Caki2 (cell line): ENCODE measurements around the gene ALG2. TPM values are rescaled to one million over a fixed set of nuclear protein-coding genes. Genes with fewer than 3 reads are reported as not detected.
"Not testable (repeated sequence)": the region's sequence is repeated elsewhere in the genome, so short reads cannot be mapped to it uniquely, and the experiment has no call there.

Experiments
- DNase-seq: peaks from one replicate; pipeline ENCODE4 v3.0.0-alpha.2; 2015; ENCODE audit warnings: low read depth
- in situ Hi-C: cut with HindIII; loops from 2 replicates; pipeline ENCODE4 v1.10.0; 2016; ENCODE audit warnings: low sequenced_read_pairs, low pct_unique_long_range_greater_than_20kb, mixed read lengths
- total RNA-seq: library from RNA; depleted of rRNA; stranded (reverse); fragments of >200 nt; shearing (Covaris generic); gene quantifications from 2 replicates; pipeline ENCODE4 v1.2.3, GENCODE V29; 2014; ENCODE audit warnings: low replicate concordance

Gene ALG2
- total RNA-seq, 1 experiment from 2014 or later: 19.5 TPM

DNA sequence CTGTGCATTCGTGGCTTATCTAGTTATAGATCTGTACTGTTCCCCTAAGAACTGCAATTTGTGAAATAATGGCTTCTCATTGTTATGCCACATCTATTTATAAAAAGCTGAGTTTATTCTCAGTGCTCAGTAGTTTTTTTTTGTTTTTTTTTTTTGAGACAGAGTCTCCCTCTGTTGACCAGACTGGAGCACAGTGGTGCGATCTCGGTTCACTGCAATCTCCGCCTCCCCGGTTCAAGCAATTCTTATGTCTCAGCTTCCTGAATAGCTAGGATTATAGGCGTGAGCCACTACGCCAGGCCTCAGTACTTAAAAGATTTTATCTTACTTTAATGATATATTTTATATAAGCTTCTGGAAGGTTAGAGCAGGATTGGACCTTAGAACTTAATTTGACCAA, 19.4 kb upstream of the ALG2 start:
- DNase-seq: no peak
- in situ Hi-C loops: no loop called here

DNA sequence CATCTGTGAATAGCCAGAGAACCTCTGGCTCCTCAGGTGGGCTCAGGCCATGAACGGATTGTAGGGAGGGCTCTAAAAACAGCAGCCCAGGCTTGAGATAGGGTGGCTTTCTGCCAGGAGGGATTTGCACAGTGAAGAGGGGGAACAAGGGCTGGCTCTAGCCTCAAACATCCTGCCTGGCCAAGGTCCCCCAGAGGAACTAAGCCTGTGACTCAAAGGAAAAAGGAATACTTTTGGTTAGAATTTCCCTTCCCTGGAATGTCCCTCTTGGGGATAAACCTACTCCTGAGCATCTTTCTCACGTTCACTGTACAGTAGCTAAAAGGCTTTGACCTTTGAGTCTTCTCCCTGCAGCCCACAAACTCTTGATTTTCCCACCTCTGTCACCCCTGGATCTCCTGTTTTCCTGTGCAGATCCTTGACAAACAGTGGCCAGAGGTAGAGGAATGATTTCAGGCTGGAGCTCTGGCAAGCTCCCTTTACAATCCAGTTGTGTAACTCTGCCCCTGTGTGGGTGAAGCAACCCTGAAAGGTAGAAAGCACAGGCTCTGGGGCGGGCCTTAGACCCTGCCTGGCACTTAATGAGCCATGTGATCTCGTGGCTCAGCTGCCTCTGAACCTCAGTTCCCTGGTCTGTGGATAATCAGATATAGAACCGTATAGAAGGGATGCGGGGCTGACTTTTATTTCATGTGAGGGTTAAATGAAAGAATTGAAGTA, 17.8 kb upstream of the ALG2 start:
- in situ Hi-C loops: no loop called here
- DNase-seq: no peak

DNA sequence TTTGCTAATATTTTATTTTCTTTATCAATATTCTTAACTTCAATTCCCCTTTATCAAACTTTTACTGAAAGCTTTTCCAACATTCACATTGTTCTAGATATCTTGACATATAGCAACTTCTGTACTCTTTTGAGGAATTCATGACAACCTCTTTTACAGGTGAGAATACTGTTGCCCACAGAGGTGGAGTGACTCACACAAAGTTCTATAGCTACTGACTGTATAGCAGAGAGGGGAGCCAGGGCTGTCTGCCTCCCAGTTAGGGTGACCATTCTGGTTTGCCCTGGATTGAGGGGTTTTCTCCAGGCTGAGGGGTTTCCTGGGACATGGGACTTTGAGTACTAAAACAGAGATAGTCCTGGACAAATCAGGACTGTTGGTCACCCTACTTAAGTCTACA, 16.6 kb upstream of the ALG2 start:
- in situ Hi-C loops: no loop called here
- no peak for DNase-seq

DNA sequence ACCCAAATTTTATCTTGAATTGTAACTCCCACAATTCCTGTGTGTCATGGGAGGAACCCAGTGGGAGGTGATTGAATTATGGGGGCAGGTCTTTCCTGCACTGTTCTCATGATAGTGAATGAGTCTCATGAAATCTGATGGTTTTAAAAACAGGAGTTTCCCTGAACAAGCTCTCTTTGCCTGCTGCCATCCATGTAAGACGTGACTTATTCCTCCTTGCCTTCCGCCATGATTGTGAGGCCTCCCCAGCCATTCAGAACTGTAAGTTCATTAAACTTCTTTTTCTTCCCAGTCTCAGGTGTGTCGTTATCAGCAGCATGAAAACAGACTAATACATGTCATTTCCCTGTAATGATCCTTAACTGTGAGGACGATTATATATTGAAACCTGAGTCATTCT, 16.1 kb upstream of the ALG2 start:
- in situ Hi-C loops, DNase-seq: not testable (repeated sequence)

DNA sequence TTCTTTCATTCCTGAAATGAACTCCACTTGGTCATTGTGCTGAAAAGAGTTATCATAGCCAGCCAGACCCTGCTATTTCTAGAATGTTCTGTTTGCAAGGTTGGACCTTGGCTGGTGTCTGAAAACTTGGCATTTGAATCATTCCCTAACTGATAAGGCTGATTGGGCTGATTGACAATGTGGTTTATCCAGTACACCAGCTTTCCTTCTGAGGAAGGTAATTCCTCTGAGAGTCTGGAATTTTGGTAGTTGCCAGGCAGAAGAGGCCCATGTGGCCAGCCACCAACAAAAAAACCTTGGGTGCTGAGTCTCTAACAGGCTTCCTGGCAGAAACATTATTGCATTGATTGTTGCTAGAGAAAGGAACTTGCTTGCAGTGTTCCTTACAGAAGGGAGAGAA, 15.6 kb upstream of the ALG2 start:
- in situ Hi-C loops: no loop called here
- DNase-seq: no peak

DNA sequence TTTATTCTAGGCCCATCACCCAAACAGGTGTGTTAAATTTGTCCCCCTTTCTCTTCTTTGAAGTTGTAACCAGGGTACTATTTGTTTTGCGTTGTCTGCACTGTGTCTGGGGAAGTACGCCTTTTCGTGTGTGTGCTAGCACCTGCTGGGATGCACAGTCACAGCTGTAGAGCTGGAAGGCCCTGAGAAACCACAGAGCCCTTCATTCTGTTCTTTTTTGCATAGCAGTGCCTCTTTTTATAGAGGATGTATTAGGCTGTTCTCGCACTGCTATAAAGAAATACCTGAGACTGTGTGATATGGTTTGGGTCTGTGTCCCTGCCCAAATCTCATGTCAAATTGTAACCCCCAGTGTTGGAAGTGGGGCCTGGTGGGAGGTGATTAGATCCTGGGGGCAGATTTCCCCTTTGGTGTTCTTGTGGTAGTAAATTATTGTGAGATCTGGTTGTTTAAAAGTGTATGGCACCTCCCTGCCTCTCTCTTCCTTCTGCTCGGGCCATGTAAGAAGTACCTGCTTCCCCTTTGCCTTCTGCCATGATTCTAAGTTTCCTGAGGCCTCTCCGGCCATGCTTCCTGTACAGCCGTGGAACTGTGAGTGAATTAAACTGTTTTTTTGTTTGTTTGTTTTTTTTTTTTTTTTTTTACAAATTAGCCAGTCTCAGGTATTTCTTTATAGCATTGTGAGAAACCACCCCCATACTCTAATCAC, 14.3 kb upstream of the ALG2 start:
- no peak for DNase-seq
- in situ Hi-C loops: no loop called here

DNA sequence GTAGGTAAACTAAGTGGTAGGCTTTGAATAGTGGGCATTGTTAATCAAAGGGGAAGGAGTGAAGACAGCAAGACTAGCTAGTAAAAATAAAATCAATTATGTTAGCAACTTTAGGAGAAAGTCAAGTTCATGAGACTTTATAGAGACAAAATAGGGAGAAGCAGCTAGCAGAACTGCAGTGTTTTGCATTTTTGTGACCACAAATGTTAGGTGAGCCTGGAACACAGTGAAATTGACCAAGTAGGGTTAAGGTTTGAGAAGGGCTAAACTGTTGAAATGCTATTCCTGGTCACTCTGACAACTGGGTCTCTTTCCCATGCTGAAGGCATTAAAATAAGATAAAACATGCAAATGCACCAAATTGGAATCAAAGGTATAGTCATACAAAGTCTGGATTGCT, 13.3 kb upstream of the ALG2 start:
- in situ Hi-C loops: no loop called here
- DNase-seq: no peak

DNA sequence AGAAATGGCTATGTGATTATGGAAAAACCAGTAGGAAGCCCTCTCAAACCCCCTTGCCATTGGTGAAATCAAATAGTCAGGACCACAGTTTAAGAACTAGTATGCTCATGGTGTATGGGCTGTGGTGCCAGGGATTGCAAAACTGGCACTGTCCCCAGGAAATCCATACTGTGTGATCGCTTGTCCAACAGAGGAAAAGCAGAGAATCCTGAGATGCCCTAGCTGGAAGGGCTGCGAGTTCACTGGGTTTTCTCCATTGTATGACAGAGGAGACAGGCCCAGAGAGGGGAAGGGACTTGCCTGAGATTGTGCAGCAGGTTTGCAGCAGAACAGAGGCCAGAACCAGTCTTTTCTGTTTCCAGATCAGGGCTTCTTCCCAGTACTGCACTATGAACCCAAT, 12.9 kb upstream of the ALG2 start:
- no peak for DNase-seq
- in situ Hi-C loops: no loop called here

DNA sequence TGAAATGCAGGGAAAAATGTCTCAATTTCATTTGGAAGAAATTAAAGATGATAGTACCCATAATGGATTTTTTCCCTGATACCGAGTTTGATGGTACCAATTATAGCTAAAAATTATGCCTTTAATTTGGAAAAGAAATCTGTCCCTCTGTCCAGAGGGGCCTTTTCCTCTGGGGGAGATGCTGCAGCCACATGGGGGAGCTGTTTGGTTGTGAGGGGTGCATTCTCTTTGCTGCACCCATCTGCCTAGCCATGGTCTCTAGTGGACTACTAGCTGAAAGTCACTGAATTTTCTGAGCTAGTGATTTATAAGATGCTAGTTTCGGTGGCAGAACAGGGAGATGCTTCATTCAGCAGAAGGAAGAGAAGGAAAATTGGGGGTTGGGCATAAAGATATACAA, 10.0 kb upstream of the ALG2 start:
- in situ Hi-C loops: no loop called here

DNA sequence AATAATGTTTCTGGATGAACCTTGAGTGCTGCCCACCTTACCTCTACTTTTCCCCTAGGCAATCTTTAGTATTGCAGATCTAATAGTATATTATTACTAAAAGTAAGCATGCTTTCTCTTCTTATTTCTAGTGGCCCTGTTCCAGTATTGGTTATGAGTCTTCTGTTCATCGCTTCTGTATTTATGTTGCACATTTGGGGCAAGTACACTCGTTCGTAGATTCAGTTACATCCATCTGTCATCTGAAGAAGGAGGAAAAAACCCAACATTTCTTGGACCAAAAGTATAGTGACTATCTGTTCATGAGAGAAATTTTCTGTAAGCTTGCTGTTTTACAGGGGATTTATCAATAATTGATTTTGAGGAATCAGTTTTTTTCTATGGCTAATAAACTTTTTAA, 8.5 kb upstream of the ALG2 start:
- DNase-seq: no peak
- in situ Hi-C loops: no loop called here

More for the DNA sequence above, 10.0 kb upstream of the ALG2 start:
- no peak for DNase-seq

DNA sequence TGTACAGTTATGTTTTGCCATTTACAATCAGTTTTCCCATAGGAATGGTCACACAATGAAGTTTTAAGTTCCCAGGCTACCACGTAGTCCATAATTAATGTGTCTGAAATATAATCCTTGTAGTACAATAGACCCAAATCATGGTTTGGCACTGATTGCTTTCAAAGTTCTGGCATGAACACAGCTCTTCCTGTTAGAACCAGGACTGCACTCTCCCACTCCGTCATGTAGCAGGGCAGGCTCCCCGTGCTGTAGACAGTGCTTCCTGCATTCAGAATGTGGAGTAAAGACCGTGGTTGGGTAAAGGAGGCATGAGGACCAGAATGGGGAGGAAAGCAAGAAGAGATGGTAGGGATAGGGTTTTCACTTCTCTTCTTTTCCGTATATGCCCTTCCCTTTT, 4.3 kb upstream of the ALG2 start:
- in situ Hi-C loops: no loop called here
- DNase-seq: no peak

DNA sequence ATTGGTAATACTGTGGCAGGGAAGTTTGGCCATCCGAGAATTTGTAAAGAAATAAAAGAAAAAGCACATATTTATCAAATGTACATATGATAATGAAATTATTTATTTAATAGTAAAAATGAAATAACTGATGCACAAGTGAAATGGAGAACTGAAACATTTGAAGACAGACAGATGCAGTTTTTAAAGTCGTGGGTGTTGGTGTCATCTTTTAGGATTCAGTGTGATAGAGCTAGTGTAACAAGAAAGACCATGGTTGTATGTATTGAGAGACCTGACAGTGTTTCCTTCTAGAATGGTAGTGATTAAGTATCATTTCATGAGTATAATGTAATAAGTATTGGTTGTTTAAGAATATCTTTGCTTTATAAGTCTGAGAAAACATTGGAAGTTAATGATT, 2.7 kb upstream of the ALG2 start:
- in situ Hi-C loops: no loop called here

DNA sequence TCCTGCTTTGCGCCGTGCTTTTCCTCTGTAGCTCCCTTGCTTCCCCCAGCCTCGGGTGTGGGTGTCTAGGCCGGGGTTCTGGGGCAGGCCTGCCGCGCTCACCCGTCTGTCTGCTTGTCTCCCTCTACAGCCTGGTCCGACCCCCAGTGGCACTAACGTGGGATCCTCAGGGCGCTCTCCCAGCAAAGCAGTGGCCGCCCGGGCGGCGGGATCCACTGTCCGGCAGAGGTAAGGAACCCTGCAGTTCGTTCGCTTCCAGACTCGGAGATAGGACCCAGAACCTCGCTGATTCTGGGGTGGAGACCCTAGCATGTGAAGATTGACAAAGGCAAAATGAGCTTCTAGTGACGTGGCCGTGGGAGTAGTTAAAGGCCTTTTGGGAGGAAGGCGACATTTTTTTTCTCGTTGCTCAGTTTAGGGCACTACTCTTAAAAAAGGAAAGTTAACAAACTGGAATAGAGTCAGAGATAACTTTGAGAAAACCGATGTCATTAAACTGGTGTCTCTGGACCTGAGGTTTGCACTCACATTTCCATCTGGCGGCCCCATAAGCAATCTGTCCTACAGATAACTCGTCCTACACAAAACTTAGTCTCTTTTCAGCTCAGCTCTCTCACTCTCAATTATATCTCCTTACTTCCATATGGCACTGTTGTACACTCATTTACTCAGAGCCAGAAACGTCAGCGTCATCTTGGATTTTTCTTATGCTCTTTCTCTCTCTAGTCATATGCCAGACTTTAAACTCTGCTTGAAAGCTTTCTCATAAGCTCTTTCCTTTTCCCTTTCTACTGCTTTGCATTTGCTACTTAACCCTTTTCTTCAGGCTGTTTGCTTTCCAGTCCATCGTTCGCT, 901 bp upstream of the ALG2 start:
- in situ Hi-C loops: no loop called here
- no peak for DNase-seq

More for the DNA sequence above, 2.7 kb upstream of the ALG2 start:
- DNase-seq: no peak

DNA sequence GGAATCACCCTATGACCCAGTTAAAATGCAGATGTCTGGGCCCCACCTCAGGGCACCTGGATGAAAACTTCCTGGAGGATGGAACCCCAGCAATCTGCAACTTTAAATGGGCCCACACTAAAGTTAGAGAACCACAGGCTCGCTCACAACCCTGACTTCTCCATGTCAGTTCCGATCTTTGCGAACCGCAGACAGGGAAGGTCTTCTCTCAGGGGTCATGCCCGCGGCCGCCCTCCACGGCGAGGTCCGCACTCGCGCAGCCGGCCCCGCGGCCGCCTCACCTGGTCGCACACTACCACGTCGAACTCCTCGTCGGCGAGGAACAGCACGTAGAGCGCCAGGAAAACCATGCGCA, 499 bp downstream of the ALG2 start:
- in situ Hi-C loops: no loop called here

DNA sequence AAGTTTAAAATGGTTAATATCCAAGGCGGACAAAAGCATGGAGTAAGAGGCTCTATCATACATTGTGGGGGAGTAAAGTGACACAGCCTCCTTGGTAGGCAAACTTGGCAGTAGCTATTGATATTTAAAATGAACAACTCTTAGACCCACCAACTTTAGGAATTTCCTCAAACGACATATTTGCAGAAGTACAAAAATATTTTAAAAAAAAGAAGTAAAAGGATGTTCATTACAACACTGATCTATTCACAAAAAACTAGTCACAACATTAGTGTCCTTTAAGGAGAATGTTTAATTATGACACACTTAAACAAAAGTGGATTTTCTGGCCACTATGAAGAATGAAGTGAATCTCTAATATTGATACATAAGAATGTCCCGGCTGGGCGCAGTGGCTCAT, 1.7 kb downstream of the ALG2 start:
- in situ Hi-C loops: no loop called here
- DNase-seq: no peak

More for the DNA sequence above, 499 bp downstream of the ALG2 start:
- DNase-seq: no peak

DNA sequence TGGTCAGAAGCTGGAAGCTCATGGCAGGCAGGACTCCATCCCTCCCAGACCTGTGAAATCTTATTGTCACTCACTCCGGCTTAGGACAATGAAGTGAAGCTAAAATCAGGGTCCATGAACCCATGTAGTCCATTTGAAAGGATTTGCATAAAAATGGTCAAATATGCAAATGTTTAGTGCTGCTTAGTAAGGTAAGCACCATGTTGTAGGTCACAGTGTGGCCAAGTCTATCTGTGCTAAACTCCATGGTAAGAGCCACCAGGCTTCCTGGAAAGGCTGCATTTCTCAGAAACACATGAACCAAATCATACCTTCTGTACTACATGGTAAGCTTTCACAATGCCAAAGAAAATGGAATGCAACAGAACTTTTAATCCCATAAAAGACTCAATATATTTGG, 5.7 kb downstream of the ALG2 start:
- DNase-seq: no peak
- in situ Hi-C loops: no loop called here

DNA sequence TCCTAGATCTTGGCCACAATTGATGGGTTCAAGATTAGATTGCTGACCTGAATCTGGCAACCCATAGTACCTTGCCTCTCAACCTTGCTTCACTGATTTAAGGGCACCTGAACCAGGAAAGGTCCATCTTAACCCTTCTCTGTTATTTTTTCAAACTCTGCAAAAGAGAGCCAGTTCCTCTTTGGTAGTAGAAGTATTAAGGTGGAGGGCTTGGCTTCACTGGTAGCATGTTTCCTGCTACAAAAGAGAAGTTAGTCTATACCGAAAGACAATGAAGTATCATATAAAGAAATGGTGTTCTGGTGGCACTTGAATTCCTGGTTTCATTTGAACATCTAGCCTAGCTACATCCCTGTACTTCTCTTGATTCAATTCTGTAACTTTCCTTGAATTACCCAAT, 8.5 kb downstream of the ALG2 start:
- in situ Hi-C loops: no loop called here

DNA sequence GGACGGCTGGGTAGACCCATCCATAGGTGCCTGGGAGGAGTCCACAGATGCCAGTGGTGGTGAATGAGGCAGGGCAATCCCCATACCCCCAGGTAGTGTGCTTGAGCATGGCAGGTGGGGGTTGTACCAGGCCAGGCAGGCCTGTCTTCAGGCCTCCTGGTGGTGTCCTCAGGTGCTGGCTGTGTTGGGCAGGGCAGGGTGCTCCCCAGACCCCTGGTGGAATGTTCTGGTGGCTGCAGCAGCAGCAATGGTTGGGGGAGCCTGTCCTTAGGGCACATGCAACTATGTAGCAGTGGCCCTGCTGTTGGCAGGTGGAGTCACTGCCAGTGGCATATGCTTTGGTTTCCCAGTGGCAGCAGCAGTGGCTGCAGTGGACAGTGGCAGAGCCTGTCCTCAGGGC, 10.0 kb downstream of the ALG2 start:
- in situ Hi-C loops: no loop called here
- DNase-seq: no peak

More for the DNA sequence above, 8.5 kb downstream of the ALG2 start:
- no peak for DNase-seq

DNA sequence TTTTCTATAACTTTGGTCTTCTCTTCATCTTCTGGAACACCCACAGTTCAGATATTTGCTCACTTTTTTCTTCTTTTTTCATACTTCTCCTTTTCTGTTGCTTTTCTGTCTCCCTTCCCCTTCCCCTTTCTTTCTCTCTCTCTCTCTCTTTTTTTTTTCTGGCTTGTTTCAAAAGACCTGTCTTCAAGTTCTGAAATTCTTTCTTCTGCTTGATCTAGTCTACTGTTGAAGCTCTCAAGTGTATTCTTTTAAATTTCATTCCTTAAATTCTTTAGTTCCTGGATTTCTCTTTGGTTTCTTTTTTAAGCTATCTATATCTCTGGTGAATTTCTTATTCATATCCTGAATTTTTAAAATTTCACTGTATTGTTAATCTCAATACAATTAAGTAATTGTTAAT, 11.2 kb downstream of the ALG2 start:
- DNase-seq: no peak
- in situ Hi-C loops: no loop called here
